ENCODE data around the gene VPS35L. TPM values are rescaled to one million over a fixed set of nuclear protein-coding genes. Genes with fewer than 3 reads are reported as not detected.

Gene VPS35L
- total and polyA plus RNA-seq, 2 experiments from 2014 or later, result 47.5 to 52.8 TPM

DNA sequence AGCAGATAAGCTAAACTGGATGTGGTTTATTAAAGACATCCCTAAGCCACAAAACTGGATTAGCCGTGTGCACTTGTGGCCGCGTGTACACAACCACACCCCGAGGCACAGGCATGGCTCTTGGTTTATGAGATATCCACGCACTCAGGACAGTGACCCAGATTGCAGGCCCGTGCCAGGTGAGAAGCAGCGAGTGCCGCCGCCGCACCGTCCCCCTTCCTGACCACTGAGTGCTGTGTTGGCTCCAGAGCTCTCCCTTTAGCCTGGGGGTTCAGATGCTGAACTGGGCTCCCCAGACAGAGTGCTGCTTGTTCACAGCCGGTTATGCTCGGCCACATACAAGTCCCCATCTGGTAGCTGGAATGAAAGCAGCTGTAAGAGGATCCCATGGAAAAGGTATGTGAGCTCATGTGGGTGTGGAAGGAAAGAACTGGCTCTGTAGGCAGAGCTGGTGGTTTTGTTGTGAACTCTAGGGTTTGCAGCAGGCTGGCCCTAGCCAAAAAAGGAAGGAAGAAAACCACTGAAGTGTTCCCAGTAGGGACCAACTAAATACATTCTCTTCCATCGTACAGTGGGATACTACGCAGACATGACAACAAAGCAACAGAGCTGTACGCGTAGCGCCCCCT is 133.0 kb downstream of the VPS35L start:
- 91% methylated on average over 18 of the region's 18 CpGs for WGBS (ENCODE audit: low lambda C conversion rate, missing lambda C conversion rate)
- peaks cover under 1% of the 10 kb centered on the region for H3K36me3 ChIP-seq (replicated peaks; ENCODE audit: insufficient read depth, low read depth)

GRCh38 chr16:19689342-19689741 is 133.8 kb downstream of the VPS35L start:
- no peaks in the 10 kb centered on the region for H4K20me1 ChIP-seq (ENCODE audit: insufficient read depth, poor library complexity, severe bottlenecking)
- no peak overlapping the region for H3K4me3 ChIP-seq
- no peak overlapping the region for H2AFZ ChIP-seq
- H3K27me3 ChIP-seq, result no peaks in the 10 kb centered on the region
- no peaks in the 10 kb centered on the region for H3K4me1 ChIP-seq (ENCODE audit: insufficient read depth)
- no peak overlapping the region for H3K27ac ChIP-seq
- no peak for DNase-seq (ENCODE audit: low spot score)
- H3K79me2 ChIP-seq, result no peaks in the 10 kb centered on the region
- TF ChIP-seq EZH2 (IDR thresholded peaks at IDR 0.05; ENCODE audit: borderline replicate concordance) (no peak), EZH2phosphoT487 (IDR thresholded peaks at IDR 0.05; ENCODE audit: low read depth, severe bottlenecking, unreplicated experiment) (no peak)
- TF ChIP-seq, protein P1, sequence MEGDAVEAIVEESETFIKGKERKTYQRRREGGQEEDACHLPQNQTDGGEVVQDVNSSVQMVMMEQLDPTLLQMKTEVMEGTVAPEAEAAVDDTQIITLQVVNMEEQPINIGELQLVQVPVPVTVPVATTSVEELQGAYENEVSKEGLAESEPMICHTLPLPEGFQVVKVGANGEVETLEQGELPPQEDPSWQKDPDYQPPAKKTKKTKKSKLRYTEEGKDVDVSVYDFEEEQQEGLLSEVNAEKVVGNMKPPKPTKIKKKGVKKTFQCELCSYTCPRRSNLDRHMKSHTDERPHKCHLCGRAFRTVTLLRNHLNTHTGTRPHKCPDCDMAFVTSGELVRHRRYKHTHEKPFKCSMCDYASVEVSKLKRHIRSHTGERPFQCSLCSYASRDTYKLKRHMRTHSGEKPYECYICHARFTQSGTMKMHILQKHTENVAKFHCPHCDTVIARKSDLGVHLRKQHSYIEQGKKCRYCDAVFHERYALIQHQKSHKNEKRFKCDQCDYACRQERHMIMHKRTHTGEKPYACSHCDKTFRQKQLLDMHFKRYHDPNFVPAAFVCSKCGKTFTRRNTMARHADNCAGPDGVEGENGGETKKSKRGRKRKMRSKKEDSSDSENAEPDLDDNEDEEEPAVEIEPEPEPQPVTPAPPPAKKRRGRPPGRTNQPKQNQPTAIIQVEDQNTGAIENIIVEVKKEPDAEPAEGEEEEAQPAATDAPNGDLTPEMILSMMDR (IDR thresholded peaks at IDR 0.05; ENCODE audit: poor library complexity), result no peak
- WGBS (ENCODE audit: low lambda C conversion rate, missing lambda C conversion rate), result 96% methylated on average over 5 of the region's 5 CpGs
- H3K9me2 ChIP-seq (replicated peaks; ENCODE audit: insufficient read depth), result no peaks in the 10 kb centered on the region
- H3K9me3 ChIP-seq (ENCODE audit: low read depth), result no peaks in the 10 kb centered on the region
- no peak overlapping the region for H3K4me2 ChIP-seq
- H3K36me3 ChIP-seq (replicated peaks; ENCODE audit: insufficient read depth, low read depth), result no peaks in the 10 kb centered on the region

More for the DNA sequence above, 133.0 kb downstream of the VPS35L start:
- Histone ChIP-seq H3K27me3 (no peaks in the 10 kb centered on the region), H2AFZ (no peak overlapping the region), H3K4me2 (no peak overlapping the region), H3K79me2 (no peaks in the 10 kb centered on the region), H3K4me1 (ENCODE audit: insufficient read depth) (no peaks in the 10 kb centered on the region), H3K9me3 (ENCODE audit: low read depth) (no peaks in the 10 kb centered on the region), H3K27ac (no peak overlapping the region), H3K4me3 (no peak overlapping the region), H4K20me1 (ENCODE audit: insufficient read depth, poor library complexity, severe bottlenecking) (no peaks in the 10 kb centered on the region), H3K9me2 (replicated peaks; ENCODE audit: insufficient read depth) (no peaks in the 10 kb centered on the region)
- no peak for DNase-seq (ENCODE audit: low spot score)
- no peak for TF ChIP-seq EZH2phosphoT487 (IDR thresholded peaks at IDR 0.05; ENCODE audit: low read depth, severe bottlenecking, unreplicated experiment)
- TF ChIP-seq, protein P1 (IDR thresholded peaks at IDR 0.05; ENCODE audit: poor library complexity), result no peak
- no peak for TF ChIP-seq EZH2 (IDR thresholded peaks at IDR 0.05; ENCODE audit: borderline replicate concordance)

DNA sequence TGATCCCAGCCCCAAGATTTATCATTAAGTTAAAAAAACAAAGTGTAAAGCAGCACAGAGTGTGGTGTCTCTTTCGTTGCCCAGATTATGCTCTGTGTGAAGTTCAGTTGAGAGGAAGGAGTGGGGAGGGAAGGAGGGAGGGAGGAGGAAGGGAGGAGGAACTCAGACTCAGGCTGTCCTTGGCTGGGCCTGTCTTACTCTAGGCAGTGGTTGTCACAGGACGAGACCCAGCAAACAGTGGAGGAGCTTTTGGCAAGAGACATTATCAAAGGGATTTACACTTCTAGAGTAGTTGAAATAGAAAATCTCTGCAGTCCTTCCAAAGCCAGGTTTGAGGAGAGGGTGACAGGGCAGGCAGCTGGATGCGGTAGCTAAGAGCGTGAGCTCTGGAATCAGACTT is 134.7 kb downstream of the VPS35L start:
- Histone ChIP-seq H2AFZ (no peak overlapping the region), H3K27me3 (no peaks in the 10 kb centered on the region), H4K20me1 (ENCODE audit: insufficient read depth, poor library complexity, severe bottlenecking) (no peaks in the 10 kb centered on the region), H3K9me3 (ENCODE audit: low read depth) (no peaks in the 10 kb centered on the region), H3K27ac (no peak overlapping the region), H3K36me3 (replicated peaks; ENCODE audit: insufficient read depth, low read depth) (no peaks in the 10 kb centered on the region), H3K9me2 (replicated peaks; ENCODE audit: insufficient read depth) (no peaks in the 10 kb centered on the region), H3K79me2 (no peaks in the 10 kb centered on the region), H3K4me2 (no peak overlapping the region), H3K4me3 (no peak overlapping the region), H3K4me1 (ENCODE audit: insufficient read depth) (no peaks in the 10 kb centered on the region)
- TF ChIP-seq EZH2 (IDR thresholded peaks at IDR 0.05; ENCODE audit: borderline replicate concordance) (no peak), EZH2phosphoT487 (IDR thresholded peaks at IDR 0.05; ENCODE audit: low read depth, severe bottlenecking, unreplicated experiment) (no peak)
- TF ChIP-seq, protein P1 (IDR thresholded peaks at IDR 0.05; ENCODE audit: poor library complexity), result no peak
- WGBS (ENCODE audit: low lambda C conversion rate, missing lambda C conversion rate), result 68% methylated on average over 4 of the region's 4 CpGs
- no peak for DNase-seq (ENCODE audit: low spot score)

All from hepatocyte (in vitro differentiated cells).